Prostate gland (tissue), 2 donors: ENCODE measurements around the gene SH3PXD2A.

Source experiments
- POLR2A ChIP-seq: fragments of 450-650 bp; IDR thresholded peaks from one replicate; pipeline ENCODE4 v1.6.1; 2016; ENCODE audit warnings: antibody characterized with exemption, mild to moderate bottlenecking
- POLR2AphosphoS5 ChIP-seq: sonication (generic); formaldehyde crosslinking; IDR thresholded peaks from one replicate; pipeline ENCODE4 v1.6.1; 2017; ENCODE audit warnings: antibody characterized with exemption
- TF ChIP-seq, protein P1 (sequence below), 4 experiments: fragments of 200-600 bp in 2 of 4; fragments of 450-650 bp in 2 of 4; sonication (generic) in 2 of 4; IDR thresholded peaks; 1 replicate in 3 of 4; 2 replicates in 1 of 4; pipeline ENCODE4 v1.5.1; 2016 to 2019; ENCODE audit warnings: antibody characterized with exemption in 4 of 4, mild to moderate bottlenecking in 2 of 4, moderate library complexity in 2 of 4

GRCh38 chr10:103581499-103581898 is 273.9 kb downstream of the SH3PXD2A start:
- TF ChIP-seq, protein P1, sequence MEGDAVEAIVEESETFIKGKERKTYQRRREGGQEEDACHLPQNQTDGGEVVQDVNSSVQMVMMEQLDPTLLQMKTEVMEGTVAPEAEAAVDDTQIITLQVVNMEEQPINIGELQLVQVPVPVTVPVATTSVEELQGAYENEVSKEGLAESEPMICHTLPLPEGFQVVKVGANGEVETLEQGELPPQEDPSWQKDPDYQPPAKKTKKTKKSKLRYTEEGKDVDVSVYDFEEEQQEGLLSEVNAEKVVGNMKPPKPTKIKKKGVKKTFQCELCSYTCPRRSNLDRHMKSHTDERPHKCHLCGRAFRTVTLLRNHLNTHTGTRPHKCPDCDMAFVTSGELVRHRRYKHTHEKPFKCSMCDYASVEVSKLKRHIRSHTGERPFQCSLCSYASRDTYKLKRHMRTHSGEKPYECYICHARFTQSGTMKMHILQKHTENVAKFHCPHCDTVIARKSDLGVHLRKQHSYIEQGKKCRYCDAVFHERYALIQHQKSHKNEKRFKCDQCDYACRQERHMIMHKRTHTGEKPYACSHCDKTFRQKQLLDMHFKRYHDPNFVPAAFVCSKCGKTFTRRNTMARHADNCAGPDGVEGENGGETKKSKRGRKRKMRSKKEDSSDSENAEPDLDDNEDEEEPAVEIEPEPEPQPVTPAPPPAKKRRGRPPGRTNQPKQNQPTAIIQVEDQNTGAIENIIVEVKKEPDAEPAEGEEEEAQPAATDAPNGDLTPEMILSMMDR (IDR thresholded peaks at IDR 0.05) = no peak
- TF ChIP-seq POLR2AphosphoS5 = no peak
- TF ChIP-seq POLR2A = no peak
